Activated B cell treated with CpG ODN at 0.5 μM for 24 hours (primary cell): Measurements from ENCODE around the gene ZNF292. TPM values are rescaled to one million over a fixed set of nuclear protein-coding genes. Genes with fewer than 3 reads are reported as not detected.
A peak's percentile ranks its signal among the peaks of the same experiment; 100 is the strongest.

Experiments
- ATAC-seq: fragments of 200-7000 bp; cut with Tn5 transposase; one replicate; pipeline ENCODE4 v1.10.0; 2021; ENCODE audit warnings: low read depth, mild to moderate bottlenecking, moderate library complexity
- CTCF ChIA-PET: fragments of 350-600 bp; sonication (Branson Sonifier 250); formaldehyde crosslinking; loops from one replicate; lab custom pipeline; 2021; ENCODE audit warnings: antibody characterized with exemption; lab: Charles Lee
- POLR2A ChIA-PET: fragments of 350-600 bp; sonication (Branson Sonifier 250); formaldehyde crosslinking; loops from one replicate; lab custom pipeline; 2021; ENCODE audit warnings: antibody characterized with exemption; lab: Charles Lee
- DNase-seq: peaks from one replicate; pipeline ENCODE4 v3.0.0; 2022
- H3K27ac Mint-ChIP-seq: one replicate; pipeline ENCODE4 v1.8.0; 2020; ENCODE audit warnings: mixed read lengths
- H3K27me3 Mint-ChIP-seq: one replicate; pipeline ENCODE4 v1.8.0; 2021; ENCODE audit warnings: mixed read lengths
- H3K36me3 Mint-ChIP-seq: one replicate; pipeline ENCODE4 v1.8.0; 2021; ENCODE audit warnings: low read depth, mixed read lengths
- H3K4me1 Mint-ChIP-seq: one replicate; pipeline ENCODE4 v1.8.0; 2021; ENCODE audit warnings: mixed read lengths
- H3K4me3 Mint-ChIP-seq: one replicate; pipeline ENCODE4 v1.8.0; 2020; ENCODE audit warnings: mild to moderate bottlenecking, mixed read lengths
- H3K9me3 Mint-ChIP-seq: one replicate; pipeline ENCODE4 v1.8.0; 2020; ENCODE audit warnings: mixed read lengths
- intact Hi-C: fragments of 100-400 bp; cut with micrococcal nuclease; formaldehyde crosslinking; loops from one replicate; pipeline ENCODE4 v1.15.1; 2024
- total RNA-seq: library from RNA; stranded (reverse); gene quantifications from 2 replicates; pipeline ENCODE4 v1.2.3, GENCODE V29; 2022
- TF ChIP-seq, protein P1 (sequence below): fragments of 200-600 bp; IDR thresholded peaks from one replicate; pipeline ENCODE4 v1.8.0; 2022; ENCODE audit warnings: antibody characterized with exemption, mild to moderate bottlenecking

The ZNF292 gene
- total RNA-seq, 1 donor from 2014 or later: 66.6 TPM

DNA sequence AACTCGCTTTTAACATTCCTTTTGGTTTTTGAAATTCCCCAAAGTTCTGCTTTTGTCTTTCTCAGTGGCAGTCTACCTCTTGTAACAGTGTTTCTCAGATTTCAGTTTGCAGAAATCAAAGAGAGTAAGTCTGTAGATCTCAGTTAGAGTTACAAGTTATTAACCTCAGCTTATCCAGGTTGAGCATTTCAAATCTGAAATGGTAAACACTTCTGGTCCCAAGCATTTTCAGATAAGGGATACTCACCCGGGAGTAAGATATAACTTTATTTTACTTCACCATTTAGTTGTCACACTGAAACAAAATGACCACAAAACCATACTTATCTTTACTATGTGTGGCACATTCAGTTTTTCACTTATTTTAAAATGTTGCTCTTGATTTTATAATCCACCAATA, 9.8 kb downstream of the ZNF292 start:
- Mint-ChIP-seq H3K27me3 (no peaks in the 10 kb centered on the region), H3K4me3 (no peak overlapping the region), H3K27ac (peak overlapping the region; percentile 1), H3K36me3 (peaks cover 11% of the 10 kb centered on the region), H3K9me3 (no peaks in the 10 kb centered on the region), H3K4me1 (peaks cover 75% of the 10 kb centered on the region)
- ATAC-seq: no peak
- DNase-seq: no peak
- ChIA-PET CTCF (no interaction called here), POLR2A (interaction anchor here (0.7 kb wide), 1 partner anchor 12 kb away, joined by 7 read pairs; no protein-coding TSS in a partner anchor)
- intact Hi-C loops: no loop called here
- TF ChIP-seq, protein P1, sequence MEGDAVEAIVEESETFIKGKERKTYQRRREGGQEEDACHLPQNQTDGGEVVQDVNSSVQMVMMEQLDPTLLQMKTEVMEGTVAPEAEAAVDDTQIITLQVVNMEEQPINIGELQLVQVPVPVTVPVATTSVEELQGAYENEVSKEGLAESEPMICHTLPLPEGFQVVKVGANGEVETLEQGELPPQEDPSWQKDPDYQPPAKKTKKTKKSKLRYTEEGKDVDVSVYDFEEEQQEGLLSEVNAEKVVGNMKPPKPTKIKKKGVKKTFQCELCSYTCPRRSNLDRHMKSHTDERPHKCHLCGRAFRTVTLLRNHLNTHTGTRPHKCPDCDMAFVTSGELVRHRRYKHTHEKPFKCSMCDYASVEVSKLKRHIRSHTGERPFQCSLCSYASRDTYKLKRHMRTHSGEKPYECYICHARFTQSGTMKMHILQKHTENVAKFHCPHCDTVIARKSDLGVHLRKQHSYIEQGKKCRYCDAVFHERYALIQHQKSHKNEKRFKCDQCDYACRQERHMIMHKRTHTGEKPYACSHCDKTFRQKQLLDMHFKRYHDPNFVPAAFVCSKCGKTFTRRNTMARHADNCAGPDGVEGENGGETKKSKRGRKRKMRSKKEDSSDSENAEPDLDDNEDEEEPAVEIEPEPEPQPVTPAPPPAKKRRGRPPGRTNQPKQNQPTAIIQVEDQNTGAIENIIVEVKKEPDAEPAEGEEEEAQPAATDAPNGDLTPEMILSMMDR: no peak

DNA sequence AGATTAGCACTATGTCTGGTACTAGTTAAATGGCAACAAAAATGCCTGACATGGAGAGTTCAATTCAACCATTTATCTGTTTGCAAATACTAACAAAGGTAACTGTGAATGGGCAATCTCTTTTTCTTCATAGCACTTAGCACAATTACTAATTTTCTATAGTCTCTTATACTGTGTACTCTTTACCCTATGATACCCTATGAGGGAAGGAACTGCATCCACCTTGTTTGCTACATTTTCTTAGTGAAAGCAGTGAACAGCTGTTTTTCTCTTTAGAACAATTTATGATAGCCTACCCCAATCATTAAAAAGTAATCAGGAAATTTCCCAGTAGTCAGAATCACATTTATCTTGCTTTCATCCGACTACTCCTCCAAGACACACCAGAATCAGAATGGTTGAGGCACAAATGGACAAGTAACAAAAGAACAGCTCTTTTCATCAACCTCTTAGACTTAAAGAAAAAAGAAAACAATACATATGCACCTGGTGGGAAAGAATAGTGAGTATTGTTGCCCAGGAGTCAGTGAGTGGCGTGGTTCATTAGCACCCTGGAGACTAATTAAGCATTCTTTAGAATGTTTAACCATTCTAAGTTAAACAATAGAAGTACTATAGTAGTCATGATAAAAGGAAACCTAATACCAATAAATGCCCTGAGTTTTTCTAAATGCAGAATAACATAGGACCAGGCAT, 16.7 kb downstream of the ZNF292 start:
- no peaks in the 10 kb centered on the region for H3K9me3 Mint-ChIP-seq
- peaks cover 20% of the 10 kb centered on the region for H3K36me3 Mint-ChIP-seq
- no peak overlapping the region for H3K27ac Mint-ChIP-seq
- POLR2A ChIA-PET: interaction anchor here (0.5 kb wide), 1 partner anchor 81 kb away, joined by 3 read pairs; no protein-coding TSS in a partner anchor
- peaks cover 74% of the 10 kb centered on the region for H3K4me1 Mint-ChIP-seq
- ATAC-seq: no peak
- H3K27me3 Mint-ChIP-seq: no peaks in the 10 kb centered on the region
- no peak overlapping the region for H3K4me3 Mint-ChIP-seq
- CTCF ChIA-PET: no interaction called here
- intact Hi-C loops: no loop called here
- no peak for DNase-seq
- TF ChIP-seq, protein P1: no peak

- TF ChIP-seq, protein P1: no peak
- no peak for DNase-seq
- Mint-ChIP-seq H3K27me3 (no peaks in the 10 kb centered on the region), H3K4me1 (peaks cover 80% of the 10 kb centered on the region), H3K9me3 (no peaks in the 10 kb centered on the region), H3K4me3 (peak overlapping the region; percentile 7), H3K27ac (peak overlapping the region; percentile 66), H3K36me3 (peaks cover 22% of the 10 kb centered on the region)
- no peak for ATAC-seq
- ChIA-PET CTCF (interaction anchor here (1.2 kb wide), 1 partner anchor 24 kb away, joined by 3 read pairs; no protein-coding TSS in a partner anchor), POLR2A (interaction anchor here (1.1 kb wide), 1 partner anchor 24 kb away, joined by 3 read pairs; no protein-coding TSS in a partner anchor)
- intact Hi-C loops: loop anchor here (1.0 to 2.0 kb wide), 2 partner anchors 12 to 17 kb away; no protein-coding TSS in a partner anchor
Measured at GRCh38 chr6:87174078-87174579, 18.8 kb downstream of the ZNF292 start.

- DNase-seq (no peak), ATAC-seq (no peak)
- Mint-ChIP-seq H3K4me3 (no peak overlapping the region), H3K27me3 (no peaks in the 10 kb centered on the region), H3K27ac (peak overlapping the region; percentile 3), H3K4me1 (peaks cover 88% of the 10 kb centered on the region), H3K36me3 (peaks cover 34% of the 10 kb centered on the region), H3K9me3 (no peaks in the 10 kb centered on the region)
- CTCF ChIA-PET: no interaction called here
- POLR2A ChIA-PET: no interaction called here
- intact Hi-C loops: no loop called here
- TF ChIP-seq, protein P1: no peak
Measured at GRCh38 chr6:87176493-87176892, 21.1 kb downstream of the ZNF292 start.

GRCh38 chr6:87180105-87180728, 24.9 kb downstream of the ZNF292 start:
- ChIA-PET POLR2A (interaction anchor here (0.5 to 2.4 kb wide), 2 partner anchors 17 to 24 kb away, joined by 3 to 13 read pairs; partner anchors contain the start of gene ZNF292), CTCF (interaction anchor here (1.4 kb wide), 1 partner anchor 40 kb away, joined by 3 read pairs; no protein-coding TSS in a partner anchor)
- TF ChIP-seq, protein P1: no peak
- H3K9me3 Mint-ChIP-seq: no peaks in the 10 kb centered on the region
- H3K4me1 Mint-ChIP-seq: peaks cover 80% of the 10 kb centered on the region
- peak overlapping the region; percentile 1 for H3K4me3 Mint-ChIP-seq
- no peak for ATAC-seq
- H3K36me3 Mint-ChIP-seq: peaks cover 46% of the 10 kb centered on the region
- no peaks in the 10 kb centered on the region for H3K27me3 Mint-ChIP-seq
- intact Hi-C loops: no loop called here
- H3K27ac Mint-ChIP-seq: peak overlapping the region; percentile 73
- DNase-seq: no peak
